Endothelial cell of hepatic sinusoid (primary cell): ENCODE measurements around the gene TTC7B.
"Not testable (repeated sequence)": the region's sequence is repeated elsewhere in the genome, so short reads cannot be mapped to it uniquely, and the experiment has no call there.

Experiments
- in situ Hi-C: cut with HindIII; loops from 2 replicates; pipeline ENCODE4 v1.10.0; 2017; ENCODE audit warnings: low sequenced_read_pairs

TTC7B gene, protein sequence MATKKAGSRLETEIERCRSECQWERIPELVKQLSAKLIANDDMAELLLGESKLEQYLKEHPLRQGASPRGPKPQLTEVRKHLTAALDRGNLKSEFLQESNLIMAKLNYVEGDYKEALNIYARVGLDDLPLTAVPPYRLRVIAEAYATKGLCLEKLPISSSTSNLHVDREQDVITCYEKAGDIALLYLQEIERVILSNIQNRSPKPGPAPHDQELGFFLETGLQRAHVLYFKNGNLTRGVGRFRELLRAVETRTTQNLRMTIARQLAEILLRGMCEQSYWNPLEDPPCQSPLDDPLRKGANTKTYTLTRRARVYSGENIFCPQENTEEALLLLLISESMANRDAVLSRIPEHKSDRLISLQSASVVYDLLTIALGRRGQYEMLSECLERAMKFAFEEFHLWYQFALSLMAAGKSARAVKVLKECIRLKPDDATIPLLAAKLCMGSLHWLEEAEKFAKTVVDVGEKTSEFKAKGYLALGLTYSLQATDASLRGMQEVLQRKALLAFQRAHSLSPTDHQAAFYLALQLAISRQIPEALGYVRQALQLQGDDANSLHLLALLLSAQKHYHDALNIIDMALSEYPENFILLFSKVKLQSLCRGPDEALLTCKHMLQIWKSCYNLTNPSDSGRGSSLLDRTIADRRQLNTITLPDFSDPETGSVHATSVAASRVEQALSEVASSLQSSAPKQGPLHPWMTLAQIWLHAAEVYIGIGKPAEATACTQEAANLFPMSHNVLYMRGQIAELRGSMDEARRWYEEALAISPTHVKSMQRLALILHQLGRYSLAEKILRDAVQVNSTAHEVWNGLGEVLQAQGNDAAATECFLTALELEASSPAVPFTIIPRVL

DNA sequence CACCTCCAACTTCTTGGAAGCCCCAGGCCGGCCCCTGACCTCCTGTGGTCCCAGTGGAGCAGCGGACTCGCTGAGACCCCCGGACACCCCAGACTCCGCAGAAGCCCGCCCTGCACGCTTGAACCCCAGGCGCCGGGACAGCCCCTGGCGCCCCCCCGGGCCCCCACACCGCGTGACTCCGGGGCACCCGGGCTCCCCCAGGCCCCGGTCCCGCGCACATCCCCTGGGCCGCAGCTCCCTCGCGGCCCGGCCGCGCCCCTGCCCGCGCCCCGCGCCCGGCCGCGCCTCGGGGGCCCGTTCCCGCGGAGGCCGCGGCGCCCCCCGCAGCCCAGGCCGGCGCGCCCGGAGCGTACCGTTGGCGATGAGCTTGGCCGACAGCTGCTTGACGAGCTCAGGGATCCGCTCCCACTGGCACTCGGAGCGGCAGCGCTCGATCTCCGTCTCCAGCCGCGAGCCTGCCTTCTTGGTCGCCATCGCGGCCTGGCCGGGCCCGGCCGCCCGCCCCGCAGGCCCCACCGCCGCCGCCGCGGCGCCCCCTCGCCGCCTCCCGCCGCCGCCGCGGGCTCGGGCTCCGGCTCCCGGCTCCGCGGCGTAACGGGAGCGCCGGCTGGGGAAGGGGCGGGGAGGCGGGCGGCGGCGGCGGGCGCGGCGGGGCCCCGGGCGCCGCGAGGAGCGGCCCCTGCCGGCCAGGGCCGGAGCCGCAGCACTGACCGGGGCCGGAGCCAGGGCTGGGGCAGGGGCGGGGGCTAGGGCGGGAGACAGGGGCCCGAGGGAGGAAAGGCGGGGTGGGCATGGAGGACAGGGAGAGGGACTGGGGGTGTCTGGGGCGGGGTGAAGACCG, at the start of gene TTC7B:
Gene TTC7B (minus strand): TSS at position 609 of the 841 bp plus-strand sequence. CDS start 135 bp downstream, at position 474.
- in situ Hi-C loops, result no loop called here

DNA sequence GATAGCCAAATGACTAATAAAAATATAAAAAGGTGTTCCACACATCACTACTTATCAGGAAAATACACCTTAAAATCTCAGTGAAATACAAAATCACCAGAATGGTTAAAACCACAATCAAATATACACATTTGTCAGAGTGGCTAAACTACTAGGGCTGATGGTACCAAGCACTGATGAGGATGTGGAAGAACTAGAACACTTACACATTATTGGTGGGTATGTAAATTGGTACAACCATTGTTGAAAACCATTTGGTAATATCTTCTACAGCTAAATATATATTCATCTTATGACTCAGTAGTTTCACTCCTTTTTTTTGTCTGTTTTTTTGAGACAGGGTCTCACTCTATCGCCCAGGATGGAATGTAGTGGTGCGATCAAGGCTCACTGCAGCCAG, 48.5 kb upstream of the TTC7B start:
- in situ Hi-C loops, result no loop called here

DNA sequence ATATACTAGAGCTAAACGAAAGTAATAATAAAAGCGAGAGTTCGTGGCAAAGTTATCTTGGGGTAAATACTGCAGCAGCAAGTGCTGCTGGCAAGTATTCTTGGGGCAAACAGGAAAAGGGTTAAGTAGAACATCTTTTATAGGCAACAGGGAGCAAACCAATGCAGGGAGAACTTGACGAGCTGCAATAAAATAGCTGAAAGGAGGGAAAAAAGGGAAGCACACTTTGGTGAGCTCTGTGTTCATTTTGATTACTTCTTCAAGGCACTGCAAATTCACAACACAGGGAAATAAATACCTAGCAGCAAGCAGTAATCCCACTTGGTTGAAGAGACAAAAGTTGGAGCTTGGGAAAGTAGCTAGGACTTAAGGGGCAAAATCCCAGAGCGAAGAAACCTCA, 42.3 kb upstream of the TTC7B start:
- in situ Hi-C loops, result no loop called here

DNA sequence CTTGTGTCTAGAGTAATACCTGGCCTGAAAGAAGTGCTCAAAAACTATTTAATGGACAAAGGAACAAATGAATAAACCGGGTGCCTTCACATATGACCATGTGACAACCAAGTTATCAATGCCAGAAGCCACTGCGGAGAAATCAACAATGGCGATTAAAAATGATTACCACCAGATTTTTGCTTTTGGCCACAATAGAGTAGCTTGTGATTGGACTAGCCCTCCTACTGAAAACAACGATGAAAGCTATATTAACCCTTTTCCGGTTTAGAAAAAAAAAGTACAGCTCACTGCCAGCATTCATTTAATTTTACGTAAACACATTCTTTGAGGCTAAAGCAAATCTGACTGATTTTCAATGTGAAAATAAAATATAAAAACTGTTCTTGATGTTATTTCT, 41.6 kb upstream of the TTC7B start:
- in situ Hi-C loops, result no loop called here

DNA sequence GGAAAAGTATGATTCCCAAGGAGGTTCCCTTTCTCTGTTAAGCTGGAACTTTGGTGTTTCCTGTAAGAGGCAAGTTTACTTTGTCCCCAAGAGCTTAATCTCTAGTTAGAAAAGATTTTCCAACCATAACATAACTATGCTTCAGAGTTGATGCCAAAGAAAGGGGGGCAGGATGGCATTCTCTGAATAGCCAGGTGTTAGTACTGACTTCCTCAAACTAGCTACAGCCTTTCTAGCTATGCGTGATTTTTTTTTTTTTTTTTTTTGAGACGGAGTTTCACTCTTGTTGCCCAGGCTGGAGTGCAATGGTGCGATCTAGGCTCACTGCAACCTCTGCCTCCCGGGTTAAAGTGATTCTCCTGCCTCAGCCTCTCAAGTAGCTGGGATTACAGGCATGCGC, 39.9 kb upstream of the TTC7B start:
- in situ Hi-C loops, result not testable (repeated sequence)

DNA sequence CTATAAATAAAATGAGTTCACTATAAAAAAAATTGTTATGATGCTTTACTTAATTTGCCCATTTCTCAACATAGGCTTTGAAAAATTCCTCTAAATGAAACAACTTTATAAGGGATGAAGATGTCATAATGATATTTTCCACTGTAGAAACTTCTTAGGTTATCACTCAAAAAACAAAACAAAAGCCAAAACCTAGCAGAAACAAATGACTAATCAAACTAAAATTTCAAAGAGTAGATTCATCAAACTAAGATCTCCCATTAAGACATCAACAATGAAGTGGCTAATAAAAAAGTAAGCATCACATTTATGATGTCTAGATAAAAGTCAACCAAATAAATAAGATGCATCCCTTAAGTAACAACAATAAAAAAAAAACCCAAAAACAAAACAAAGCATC, 36.9 kb upstream of the TTC7B start:
- in situ Hi-C loops, result no loop called here

DNA sequence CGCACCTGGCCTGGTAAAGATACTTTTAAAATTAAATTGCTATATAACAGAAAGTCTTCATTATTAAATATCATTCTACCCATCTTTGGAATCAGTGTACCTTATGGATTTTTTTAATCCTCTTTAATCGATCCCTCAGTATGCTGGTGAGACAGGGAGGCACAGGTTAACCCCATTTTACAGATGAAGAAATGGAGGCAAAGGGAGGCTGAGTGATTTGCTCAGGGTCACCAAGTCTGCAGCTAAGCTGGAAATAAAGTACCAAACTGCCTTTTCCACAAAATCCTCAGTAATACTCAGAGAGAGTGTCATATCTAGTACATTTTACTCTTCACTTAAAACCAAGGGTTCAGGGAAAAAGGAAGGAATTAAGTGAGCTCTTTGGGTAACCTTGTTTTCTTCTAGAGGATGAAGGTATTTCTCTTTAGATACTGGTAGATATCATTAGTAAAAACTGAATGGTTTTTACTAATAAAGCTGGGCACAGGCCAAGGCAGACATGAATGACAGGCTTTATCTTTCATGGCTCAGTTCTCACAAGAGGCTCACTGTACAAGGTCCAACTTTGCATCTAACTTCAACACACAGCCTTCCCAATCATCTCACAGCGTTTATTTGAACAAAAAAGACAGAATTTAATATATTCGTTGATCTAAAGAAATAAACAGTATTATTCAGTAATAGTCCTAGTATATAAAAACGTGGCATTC, 35.3 kb upstream of the TTC7B start:
- in situ Hi-C loops, result no loop called here

DNA sequence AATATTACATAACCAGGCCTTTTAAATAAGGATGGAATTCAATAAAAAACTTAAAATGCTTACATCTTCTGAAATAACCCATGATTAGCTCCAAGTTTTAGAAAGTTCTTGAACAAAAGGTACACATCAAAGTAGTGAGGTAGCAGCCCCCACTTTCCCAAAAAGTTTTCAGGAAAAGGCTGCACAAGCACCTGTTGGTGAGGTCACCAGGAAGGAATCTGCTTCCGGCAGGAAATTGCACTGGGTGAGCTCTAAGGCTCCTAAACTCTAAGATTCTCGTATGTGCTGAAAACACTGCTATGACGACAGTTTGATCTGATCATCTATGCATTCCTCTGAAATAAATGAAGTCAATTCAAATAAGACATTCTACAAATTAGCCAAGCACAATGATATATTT, 34.3 kb upstream of the TTC7B start:
- in situ Hi-C loops, result no loop called here

DNA sequence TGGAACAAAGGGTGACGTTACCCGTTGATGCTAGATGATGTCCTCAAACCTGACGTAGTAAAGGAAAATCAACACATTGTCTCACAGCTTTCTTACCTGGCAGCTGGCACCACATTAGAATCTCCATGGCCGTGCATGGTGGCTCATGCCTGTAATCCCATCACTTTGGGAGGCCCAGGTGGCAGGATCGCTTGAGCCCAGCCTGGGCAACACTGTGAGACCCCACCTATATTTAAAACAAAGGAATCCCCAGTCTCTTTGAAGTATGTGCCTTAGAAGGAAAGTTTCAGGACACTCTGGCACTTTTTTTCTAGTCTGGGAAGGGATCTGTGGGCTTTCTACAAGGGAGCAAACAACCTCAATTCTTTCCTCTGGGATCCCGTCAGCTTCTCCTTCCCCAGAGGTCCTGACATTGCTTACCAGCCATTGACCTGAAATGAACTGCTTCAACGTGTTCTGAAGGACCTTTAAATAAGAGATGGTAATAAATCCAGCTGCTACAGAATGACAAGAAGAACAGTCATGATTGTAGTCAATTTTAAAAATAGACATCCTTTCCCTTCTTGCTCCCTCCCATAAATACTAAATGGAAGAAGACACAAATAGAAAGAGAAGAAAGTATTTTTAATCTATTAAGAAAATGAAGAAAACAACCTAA, 33.7 kb upstream of the TTC7B start:
- in situ Hi-C loops, result no loop called here

DNA sequence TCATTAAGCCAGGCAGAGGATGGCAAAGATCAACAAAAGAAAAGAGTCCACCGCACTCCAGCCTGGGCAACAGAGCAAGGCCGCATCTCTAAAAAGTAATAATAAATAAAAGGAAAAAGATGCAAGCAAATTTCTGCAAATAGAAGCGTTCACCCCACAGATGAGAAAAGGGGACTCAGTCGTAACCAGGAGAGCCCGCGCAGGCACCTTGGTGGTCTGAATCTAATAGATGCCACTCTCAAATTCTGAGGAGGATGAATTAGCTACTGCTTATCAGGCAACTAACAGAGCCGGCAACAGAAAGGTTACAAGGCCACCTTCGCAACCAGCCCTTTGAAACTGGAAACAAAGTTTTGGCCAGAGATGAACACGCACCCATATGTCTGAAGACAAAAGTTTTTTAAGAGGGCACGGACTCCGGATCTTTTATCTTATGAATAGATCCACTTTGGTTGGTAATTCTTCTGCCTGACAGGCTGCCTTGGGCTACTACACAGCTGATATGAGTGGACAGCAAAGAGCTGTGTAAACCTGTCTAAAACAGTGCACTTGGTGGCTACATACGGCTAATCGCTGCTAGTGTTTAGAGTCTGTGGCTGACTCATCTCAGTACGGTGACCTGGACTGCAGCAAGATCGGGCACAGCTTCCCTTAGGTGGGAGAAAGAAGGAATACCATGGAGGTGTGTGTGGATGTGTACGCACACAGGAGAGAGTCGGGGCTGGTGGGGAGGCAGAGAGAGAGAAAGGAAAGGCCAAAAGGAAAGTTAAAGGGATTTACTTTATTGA, 32.9 kb upstream of the TTC7B start:
- in situ Hi-C loops, result no loop called here

DNA sequence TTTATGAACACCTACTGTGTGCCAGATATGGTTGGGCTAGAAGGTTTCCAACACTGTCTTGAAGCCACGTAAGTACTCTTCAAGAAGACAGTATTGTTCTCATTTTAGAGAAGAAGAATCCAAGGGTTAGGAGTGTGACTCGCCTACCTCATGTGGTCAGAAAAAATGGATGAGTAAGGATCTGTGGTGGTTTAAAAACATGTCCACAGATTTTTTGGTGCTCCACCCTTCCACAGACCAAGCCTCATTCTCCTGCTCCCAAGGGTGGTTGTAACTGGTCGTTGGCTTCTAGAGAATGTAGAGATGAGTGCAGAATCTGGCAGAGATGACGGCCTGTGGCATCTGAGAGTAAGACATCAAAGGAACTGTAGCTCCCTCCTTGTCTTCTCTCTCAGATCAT, 30.3 kb upstream of the TTC7B start:
- in situ Hi-C loops, result no loop called here

DNA sequence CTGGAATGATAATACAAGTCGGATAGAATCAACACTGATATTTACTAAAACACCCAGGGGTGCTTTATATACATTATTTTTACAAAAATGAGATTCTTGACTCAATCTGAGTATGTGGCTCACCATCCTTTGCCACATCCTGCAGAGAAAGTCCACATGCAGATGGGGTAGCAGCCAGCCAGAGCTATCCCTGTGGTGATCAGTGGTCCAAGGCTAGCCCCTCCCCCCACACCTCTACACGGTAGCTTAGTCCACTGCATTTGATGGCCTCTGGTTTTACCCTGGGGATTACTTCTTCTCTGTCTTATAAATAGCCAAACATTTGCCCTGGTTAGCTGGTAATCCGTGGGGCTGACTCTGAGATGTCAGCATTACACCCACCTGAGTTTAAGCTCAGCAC, 28.1 kb upstream of the TTC7B start:
- in situ Hi-C loops, result no loop called here

DNA sequence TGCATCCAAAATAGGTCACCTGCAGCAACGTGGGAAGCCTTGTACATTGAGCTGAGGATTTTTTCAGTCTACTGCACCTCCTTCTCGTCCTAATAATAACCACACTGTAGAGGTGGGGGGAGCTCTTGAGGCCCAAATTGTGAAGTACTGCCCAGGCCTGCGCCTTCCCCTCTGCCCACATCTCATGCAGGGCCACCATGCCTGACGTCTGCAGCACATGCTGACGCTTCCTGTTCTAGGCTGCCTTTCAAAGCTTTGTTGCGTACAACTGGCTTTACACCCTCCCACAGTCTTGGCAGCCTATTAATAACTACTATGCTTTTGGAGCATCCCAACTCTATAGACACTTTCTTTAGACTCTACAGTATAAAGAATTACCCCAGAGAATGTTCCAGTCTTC, 26.5 kb upstream of the TTC7B start:
- in situ Hi-C loops, result no loop called here

DNA sequence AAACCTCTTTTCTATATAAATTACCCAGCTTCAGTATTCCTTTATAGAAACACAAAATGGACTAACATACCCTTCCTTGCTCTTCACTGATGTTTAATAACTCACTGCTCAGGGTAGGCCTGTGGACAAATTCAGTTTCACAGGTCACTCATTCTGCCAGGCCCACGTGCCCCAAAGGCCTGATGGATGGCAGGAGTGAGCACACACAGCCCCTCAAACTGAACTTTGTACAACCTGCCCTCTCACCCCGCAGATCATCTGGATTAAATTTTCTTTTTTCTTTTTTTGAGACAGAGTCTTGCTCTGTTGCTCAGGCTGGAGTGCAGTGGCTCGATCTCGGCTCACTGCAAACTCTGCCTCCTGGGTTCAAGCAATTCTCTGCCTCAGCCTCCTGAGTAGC, 24.4 kb upstream of the TTC7B start:
- in situ Hi-C loops, result not testable (repeated sequence)

DNA sequence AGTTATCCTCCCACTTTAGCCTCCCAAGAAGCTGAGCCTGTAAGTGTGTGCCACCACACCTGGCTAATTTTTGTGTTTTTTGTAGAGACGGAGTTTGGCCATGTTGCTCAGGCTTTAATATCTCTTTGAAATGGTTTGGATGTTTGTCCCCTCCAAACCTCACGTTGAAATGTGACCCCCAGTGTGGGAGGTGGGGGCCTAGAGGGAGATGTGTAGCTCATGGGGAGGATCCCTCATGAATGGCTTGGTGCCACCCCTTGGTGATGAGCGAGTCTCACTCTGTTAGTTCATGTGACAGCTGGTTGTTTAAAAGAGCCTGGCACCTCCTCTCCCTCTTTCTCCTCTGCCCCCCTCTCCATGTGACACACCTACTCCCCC, 23.6 kb upstream of the TTC7B start:
- in situ Hi-C loops, result no loop called here

DNA sequence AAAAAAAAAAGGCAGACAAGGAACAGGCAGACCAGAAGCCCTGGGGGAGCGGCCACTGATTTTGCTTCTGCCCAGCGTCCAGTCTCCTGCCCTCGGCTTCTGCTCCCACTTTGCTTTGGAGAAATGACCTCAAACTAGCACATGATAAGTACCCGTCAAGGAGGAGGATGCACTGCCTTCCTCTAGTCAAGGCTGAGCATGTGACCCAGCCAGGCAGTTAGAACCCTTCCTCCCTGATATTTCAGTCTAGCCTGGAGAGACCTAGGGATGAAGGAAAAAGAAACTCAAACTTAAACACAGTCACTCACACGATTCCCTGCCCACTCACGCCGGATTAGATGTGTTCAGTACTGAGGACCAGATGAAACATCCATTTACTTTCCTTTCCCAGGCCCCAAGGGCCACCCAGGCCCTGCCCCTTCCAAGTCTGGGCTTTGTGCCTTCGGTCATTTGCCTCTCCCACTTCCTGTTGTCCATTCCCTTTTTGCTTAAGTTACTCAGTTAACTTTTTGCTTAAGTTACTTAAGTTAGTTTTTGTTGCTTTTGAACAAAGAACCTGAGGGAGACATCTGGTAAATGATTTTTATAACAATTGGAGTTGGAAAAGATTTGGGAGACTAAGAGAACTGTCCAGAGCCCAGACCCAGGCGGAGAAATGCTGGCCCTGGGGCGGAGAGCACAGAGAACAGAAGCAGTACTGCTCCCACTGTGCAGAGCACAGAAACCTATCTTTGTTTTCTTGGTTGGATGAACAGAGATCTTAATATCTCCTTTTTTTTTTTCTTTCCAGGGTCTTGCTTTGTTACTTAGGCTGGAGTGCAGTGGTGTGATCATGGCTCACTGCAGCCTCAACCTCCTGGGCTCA, 23.0 kb upstream of the TTC7B start:
- in situ Hi-C loops, result no loop called here

DNA sequence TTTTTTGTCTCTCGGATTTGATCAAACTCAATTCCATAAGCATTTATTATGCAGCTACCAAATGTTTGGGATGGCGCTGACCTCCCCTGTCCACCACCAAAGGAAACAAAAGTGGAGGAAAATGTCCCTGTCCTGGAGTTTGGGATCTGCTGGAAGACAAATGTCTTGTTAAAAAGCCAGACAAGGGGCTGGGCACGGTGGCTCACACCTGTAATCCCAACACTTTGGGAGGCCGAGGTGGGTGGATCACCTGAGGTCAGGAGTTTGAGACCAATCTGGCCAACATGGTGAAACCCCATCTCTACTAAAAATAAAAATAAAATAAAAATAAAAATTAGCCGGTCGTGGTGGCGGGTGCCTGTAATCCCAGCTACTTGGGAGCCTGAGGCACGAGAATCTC, 22.3 kb upstream of the TTC7B start:
- in situ Hi-C loops, result not testable (repeated sequence)

DNA sequence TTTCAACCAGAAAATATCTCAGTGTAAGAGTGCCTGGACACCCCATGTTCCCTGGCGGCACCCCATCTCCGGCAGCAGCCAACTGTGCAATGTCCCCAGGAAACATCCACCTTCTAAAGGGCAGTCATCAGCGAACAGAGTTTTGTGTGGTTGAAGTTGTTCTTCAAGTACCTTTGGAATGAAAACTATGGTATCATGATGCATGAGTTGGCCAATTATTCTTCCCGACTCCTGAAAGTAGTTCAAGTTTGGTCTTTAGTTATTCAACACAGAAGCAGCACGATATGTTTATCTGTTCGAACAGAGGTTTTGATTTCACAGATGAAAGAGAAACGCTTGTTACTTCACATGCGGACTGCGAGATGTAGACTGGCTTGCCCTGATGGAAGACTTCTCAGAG, 21.1 kb upstream of the TTC7B start:
- in situ Hi-C loops, result no loop called here

DNA sequence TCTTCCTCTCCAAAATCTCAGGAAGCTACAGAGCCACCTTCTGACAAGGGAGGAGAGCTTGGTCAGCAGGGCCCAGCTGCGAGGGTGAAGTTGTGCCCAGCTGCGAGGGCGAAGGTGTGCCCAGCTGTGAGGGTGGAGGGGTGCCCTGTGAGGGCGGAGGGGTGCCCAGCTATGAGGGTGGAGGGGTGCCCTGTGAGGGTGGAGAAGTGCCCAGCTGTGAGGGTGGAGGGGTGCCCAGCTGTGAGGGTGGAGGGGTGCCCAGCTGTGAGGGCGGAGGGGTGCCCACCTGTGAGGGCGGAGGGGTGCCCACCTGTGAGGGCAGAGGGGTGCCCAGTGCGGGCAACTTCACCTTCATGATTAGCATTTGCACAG, 20.4 kb upstream of the TTC7B start:
- in situ Hi-C loops, result no loop called here
